ENCODE data around the gene CUEDC2.
"Not testable (repeated sequence)": the region's sequence is repeated elsewhere in the genome, so short reads cannot be mapped to it uniquely, and the experiment has no call there.

CUEDC2 gene

DNA sequence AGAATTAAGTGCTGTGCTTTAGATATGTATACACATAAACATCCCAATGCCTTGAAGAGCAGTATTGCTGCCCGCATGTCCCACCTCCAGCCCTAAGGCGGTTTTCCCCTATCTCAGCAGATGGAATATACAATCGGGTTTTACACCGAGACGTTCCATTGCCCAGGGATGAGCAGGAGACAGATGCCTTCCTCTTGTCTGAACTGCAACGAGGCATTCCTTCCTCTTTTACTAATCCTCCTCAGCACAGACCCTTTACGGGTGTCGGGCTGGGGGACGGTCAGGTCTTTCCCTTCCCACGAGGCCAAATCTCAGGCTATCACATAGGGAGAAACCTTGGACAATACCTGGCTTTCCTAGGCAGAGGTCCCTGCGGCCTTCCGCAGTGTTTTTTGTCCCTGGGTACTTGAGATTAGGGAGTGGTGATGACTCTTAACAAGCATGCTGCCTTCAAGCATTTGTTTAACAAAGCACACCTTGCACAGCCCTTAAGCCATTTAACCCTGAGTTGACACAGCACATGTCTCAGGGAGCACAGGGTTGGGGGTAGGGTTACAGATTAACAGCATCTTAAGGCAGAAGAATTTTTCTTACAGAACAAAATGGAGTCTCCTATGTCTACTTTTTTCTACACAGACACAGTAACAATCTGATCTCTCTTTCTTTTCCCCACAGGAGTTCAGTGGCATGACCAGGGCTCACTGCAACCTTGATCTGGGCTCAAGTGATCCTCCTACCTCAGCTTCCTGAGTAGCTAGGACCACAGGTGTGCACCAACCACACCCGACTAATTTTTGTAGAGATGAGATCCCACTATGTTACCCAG, 22.5 kb upstream of the CUEDC2 start:
- DNase-seq (ENCODE audit: low read depth in 3 of 3), result not testable (repeated sequence)

DNA sequence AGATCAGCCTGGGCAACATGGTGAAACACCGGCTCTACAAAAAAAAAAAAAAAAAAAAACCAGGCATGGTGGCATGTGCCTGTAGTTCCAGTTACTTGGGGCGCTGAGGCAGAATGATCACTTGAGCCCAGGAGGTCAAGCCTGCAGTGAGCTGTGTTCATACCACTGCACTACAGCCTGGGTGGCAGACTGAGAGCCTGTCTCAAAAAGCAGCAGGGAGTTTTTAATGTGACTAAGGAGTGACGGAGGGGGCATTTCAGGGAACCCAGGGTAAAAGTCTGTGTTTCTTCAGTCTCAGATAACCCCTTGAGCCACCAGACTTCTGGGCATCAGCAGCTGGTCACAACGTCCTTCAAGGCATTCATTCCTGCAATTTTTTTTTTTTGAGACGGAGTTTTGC, 21.1 kb upstream of the CUEDC2 start:
- DNase-seq (ENCODE audit: low read depth in 3 of 3), result no peak

DNA sequence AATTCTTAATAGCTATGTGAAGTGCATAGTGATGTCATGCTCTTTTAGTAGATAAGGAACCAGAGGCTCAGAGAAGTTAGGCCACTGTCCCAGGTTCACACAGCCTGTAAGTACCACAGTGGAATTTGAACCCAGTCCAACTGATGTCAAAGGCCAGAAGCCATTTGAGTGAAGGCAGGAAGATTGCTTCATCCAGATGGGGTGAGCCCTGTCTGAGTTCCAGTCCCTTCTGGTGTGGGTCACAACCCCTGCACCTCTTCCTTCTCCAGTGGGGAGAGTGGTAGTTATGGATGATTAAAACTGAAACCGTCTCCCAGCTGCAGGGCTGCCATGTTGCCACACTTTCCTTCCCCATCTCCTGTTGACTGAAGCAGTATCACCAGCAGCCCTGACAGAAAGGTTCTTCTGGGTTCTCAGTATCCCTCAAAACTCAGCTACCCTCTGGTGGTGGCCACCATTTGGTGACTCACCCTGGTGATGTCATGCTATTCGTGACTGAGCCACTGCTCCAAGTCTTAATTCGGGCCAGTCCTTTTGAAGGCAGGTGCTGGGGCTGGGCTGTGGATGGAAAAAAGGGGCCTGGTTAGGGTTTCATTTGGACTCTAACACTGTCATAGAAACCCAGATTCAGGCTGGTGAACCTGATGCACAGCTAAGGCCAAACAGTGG, 20.4 kb upstream of the CUEDC2 start:
- DNase-seq (ENCODE audit: low read depth in 3 of 3), result peak in 1 of 3 experiments; percentile 31

DNA sequence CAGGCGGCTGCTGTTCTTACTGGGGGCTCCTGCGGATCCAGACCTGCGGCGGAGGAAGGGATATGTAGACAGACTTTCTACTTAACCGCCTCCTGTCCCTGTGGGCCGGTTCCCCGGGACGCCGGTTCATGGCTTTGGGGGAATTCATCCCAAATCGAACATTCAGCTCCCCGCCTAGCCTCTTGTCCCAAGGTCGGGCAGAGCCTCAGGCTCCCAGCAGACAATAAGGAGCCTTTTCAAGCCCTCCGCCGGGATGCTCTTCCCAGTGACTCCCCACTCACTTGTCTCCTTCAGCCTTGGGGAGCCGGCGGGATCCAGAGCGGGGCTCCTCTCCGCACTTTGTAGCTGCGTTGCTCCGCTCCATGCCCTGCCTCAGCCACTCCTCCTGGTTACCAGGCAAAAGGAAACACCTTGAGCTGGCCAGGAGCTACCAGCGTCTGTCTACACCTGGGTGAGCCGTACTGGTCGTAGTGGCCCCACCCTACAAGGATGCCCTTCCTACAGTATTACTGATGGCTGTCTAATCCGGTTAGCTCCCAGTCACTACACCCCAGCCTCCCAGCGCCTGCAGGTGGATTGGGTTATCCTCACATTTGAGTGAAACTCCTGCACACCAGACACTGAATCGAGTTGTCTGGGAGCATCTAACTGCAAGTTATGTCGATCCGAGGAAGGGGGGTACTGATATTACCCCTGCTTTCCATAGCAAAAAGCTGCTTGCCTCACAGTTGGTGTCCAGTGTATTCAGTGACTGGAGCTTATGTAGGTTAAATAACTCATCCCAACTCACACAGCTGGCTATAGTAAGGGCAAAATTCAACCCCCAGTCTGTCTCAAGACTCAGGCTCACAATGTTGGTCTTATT, 19.0 kb upstream of the CUEDC2 start, which contains the start of gene C10orf95:
Gene C10orf95, minus strand, starts transcription at position 439 of the 865 bp plus-strand sequence. CDS start 450 bp downstream, outside the sequence.
- DNase-seq (ENCODE audit: low read depth in 3 of 3), result no peak

DNA sequence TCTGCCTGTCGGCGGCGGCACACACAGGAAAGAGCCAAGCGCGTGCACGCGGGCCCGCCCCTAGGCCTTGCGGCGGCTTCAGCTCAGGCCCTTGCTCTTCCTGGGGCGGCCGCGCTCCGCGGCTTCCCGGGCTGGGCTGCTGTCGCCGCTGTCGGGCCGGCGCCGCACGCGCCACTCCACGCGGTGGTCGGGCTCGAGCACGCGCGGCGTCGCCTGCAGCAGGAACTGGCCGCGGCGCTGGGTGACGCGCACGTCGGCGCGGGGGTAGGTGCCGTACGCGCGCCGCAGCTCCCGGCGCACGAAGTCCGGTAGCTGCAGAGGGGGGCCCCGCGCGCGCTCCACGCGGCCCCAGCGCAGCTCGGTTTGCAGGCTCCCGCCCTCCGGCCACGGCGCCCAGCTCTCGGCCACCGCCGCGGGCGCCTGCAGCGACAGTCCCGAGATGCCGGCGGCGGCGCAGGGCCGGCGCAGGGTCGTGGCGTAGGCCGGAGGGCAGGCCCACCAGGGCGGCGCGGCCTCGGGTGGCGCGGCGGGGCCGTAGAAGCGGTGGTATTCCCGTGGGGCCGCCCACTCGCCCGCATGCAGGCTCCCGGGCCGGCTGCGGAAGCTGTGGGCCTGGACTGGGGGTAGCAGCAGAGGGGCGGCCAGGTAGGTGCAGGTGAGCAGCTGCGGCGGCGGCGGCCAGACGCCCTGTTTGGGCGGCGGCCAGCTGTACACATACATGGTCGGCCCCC, 18.2 kb upstream of the CUEDC2 start:
- peak; percentile 61 to 73 (median 71) for DNase-seq (ENCODE audit: low read depth in 3 of 3)

DNA sequence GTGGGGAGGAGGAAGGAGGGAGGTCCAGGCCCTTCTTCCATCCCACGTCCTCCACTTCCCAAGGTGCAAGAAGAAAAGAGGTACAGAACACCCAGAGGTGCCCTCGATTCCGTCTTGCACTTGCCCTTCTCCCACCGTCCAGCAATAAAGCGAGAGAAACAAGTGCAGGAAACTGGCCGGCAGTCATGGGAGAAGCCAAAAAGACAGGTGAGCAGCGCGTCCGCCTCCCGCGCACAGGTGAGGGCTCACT, 17.7 kb upstream of the CUEDC2 start:
- DNase-seq (ENCODE audit: low read depth in 3 of 3), result no peak

DNA sequence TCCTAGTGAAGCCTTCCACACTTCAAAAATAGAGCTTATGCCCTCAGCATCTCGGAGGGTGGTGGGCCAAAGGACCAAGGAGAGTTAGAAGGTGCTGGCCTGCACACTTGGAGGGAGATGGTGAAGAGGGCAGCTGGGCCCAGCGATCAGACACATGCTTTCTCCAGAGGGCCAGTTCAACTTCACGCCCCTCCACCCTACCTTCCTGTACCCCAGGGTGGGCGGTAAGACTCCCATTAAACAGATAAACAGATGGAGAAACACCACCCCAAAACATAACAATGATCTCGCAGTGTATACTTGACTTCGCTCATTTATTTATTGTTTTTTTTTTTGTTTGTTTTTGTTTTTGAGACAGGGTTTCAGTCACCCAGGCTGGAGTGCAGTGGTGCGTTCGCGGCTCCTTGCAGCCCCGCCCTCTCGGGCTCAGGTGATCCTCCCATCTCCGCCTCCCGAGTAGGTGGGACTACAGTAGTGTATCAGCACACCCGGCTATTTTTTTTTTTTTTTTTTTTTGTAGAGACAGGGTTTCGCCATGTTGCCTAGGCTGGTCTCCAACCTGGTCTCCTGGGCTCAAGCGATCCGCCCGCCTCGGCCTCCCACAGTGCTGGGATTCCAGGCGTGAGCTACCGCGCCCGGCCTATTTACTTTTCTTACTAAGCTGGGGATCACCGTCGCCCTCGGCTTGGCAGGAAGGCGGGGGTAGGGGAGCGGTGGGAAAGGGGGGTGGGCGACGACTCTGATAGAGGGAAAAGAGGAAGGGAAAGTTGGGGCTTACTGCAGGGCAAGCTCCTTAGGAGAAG, 17.1 kb upstream of the CUEDC2 start:
- DNase-seq (ENCODE audit: low read depth in 3 of 3), result peak; percentile 60 to 80 (median 78)

DNA sequence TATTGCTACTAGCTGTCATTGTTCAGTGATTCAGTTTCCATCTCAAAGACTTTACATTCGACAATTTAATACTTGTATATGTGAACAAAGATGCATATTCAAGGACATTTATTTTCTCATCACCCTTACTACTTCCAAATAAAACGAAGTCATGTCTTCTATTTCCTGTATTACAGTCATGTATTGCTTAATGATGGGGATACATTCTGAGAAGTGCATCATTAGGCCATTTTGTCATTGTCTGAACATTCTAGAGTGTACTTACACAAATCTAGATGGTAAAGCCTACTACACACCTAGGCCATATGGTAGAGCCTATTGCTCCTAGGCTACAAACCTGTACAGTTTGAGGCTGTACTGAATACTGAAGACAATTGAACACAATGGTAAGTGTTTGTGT, 12.5 kb upstream of the CUEDC2 start:
- DNase-seq (ENCODE audit: low read depth in 3 of 3), result no peak

DNA sequence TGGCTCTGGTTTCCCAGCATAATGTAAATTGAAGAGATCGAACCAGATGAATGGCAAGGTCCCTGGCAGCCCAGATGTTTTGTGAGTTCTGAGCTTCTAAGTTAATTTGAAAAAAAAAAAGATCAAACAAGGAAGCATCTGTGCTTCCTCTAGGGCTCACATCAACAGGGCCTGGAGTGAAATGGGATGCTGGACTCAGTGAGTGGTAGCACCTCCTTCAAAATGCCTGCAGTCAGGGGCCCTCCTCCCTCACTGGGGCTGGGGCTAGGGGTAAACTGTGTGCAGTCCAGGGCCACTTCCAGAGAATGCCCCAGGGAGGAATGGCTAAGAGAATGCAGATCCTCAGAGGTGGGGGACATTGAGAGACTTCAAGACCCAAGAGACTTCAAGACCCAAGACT, 6.0 kb upstream of the CUEDC2 start:
- no peak for DNase-seq (ENCODE audit: low read depth in 3 of 3)

DNA sequence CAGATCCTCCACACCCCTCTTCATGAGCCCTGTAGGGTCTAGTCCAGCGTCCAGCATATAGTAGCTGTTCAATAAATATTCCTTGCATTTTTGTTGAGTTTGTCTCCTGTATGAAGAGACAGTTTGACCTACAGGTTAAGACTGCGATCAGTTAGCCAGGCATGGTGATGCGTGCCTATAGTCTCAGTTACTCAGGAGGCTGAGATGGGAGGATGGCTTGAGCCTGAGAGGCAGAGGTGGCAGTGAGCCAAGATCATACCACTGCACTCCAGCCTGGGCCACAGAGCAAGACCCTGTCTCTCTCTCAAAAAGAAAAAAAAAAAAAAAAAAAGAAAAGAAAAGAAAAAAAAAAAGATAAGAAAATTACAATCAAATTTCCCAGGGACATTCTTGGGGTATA, 5.1 kb upstream of the CUEDC2 start:
- no peak for DNase-seq (ENCODE audit: low read depth in 3 of 3)

DNA sequence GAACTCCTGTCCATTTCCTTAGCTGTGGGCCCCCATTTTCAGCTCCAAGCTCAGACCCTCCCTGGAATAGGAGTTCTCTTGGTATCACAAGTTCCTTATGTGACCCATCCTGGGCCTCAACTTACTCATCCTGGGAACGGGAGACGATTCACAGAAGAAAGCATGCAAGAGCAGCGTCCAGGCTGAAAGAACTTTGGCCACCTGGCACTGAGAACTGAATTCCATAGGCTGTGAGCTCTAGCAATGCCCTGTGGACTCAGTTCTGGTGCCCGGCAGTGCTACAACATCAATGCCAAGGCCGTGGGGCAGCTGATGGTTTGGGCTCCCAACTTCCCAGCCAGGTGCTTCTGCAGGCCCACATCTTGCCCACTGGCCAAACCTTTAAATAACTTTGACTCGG, 3.9 kb upstream of the CUEDC2 start:
- DNase-seq (ENCODE audit: low read depth in 3 of 3), result no peak

DNA sequence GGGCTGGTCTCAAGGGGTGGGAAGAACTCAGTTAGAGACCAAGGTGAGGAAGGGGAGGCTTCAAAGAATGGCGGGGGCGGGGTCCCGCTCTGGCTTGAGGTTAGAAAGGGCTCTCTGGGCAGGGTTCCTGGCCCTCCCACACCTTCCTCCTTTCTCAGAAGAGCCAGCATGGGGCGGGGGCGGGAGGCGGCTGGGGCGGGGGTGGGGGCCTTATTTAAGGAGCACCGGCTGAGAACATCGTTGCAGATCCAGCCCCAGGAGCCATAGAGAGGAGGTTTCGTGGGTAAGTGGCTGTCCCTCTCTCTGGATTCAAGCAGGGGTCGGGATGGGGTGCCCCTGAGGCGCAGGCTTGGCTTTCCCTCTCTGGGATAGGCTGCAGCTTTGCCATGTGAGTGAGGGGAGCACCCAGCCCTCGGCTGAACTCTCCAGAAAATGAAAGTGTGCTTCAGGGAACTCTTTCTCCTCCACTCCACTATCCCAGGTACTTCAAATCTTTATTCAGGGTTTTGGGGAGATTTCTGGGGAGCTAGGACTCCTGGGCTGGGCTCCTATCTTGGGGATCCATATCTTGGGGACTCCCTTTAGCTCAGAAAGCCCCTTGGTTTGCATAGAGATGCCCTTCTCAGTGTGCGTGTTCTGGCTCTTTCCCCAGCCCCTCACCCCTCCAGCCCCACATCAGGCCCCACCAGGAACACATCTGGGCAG, 3.3 kb upstream of the CUEDC2 start:
- DNase-seq (ENCODE audit: low read depth in 3 of 3), result peak in 2 of 3 experiments; percentile 42 to 45

DNA sequence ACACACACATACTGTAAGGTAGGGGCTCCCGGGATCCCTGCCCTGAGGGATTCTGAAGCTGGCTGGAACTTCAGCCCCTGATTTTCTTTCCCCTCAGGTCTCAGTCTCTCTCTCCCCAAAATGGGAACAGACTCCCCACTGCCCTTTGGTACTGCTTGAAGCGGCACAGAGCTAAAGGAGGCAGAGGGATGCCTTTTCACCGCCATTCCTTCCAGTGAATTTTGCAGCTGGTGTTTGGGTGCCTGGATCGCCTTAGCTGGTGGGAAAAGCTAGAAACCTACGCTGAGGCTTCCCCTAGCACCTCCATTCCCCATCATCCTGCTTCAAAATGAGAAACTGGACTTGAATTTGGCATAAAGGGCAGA, 2.7 kb upstream of the CUEDC2 start:
- DNase-seq (ENCODE audit: low read depth in 3 of 3), result no peak

DNA sequence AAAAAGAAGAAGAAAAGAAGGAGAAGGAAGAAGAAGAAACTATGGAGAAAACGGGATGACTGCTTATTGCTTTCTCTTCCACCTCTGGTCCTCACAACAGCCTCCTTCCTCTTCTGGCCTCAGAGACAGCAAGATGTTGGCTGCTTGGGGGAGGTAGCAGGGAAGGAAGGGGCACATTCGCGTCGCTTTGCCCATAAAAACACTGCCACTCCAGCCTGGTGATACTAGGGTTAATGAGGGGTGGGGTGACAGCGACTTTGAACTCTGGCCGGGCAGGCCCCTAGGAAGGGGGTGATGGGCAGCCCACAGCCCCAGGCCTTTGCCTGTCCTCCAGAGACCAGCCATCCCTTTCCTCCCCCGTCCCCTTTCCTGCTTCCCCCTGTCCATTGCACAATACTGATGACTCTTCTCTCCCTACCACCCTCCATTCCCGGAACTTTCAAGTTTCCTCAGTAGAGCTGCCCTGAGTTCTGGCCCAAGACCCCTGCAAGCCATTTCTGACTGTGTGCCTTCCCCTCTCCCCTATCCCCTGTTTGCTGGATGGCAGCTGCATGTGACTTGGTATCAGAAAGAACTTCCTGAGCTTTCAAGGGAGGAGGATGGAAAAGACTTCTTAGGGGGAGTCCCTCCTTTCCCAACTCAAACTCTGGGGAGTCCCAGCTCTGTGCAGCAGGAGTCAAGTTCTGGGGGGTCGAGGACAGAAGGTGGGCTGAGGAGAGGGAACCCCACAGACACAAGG, 2.2 kb upstream of the CUEDC2 start:
- DNase-seq (ENCODE audit: low read depth in 3 of 3), result no peak

DNA sequence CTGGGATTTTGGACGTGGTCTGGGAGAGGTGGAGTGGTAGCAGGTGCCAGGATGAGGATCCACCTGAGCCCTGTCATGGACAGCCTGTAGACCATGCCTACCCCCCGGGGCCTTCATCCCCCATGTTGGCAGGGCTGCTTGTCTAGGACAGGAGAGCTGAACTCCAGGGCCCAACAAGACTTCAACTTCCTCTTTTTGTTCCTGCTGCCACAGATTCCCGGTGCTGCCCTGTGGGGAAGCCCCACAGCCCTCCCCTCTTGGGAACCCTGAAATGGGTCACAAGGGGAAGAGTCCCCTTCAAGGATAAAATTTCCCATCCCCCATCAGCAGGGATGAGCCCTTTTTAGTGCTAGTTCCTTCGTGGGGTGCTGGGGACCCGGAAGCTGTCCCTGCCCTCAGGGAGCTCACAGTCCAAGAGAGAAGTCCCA, 1.3 kb upstream of the CUEDC2 start:
- no peak for DNase-seq (ENCODE audit: low read depth in 3 of 3)

DNA sequence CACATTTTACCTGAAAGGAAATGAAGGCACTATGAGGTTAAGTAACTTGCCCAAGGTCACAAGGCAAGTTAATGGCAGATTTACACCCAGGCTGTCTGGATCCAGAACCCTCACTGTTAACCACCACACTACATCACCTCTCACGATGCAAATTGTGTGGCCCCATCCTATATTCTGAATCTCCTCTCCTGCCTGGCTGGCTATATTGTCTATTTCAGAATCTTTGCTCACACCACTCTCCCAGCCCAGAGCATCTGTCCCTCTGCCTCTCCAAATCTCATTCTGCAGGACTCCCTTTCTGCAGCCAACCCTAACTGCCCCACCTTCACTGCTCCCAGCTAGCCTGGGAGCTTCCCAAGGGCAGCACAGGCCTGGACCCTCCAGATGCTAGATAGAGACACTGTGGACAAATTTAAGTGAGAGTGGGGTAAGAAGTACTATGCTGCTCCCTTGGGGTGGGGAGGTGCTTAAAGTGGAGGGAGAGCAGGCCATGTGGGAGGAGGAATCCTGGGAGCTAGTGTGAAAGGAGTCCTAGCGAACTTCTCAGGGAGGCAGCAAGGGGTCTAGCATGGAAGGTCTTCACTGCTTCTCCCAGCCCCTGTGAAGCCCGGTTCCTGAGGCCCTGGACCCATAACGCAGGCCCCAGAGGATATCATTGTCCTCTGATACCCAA, 786 bp downstream of the CUEDC2 start:
- DNase-seq (ENCODE audit: low read depth in 3 of 3), result no peak

DNA sequence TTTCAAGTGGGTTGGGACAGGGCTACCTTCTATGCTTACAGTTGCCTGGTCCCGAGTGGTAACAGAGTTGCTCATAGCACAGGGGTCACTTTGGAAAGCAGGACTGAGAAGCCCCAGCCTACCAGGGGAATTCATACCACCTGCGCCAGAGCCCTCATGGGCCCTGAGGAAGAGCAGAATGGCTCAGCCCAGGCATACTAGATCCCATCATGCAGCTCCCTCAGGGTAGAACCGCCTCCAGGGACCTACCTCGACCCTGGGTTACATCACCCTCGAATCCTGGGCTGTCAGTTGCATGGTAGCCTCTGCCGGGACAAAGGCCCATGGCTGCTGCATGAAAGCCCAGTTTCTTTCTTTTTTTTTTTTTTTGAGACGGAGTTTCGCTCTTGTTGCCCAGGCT, 2.9 kb downstream of the CUEDC2 start:
- DNase-seq (ENCODE audit: low read depth in 3 of 3), result no peak

DNA sequence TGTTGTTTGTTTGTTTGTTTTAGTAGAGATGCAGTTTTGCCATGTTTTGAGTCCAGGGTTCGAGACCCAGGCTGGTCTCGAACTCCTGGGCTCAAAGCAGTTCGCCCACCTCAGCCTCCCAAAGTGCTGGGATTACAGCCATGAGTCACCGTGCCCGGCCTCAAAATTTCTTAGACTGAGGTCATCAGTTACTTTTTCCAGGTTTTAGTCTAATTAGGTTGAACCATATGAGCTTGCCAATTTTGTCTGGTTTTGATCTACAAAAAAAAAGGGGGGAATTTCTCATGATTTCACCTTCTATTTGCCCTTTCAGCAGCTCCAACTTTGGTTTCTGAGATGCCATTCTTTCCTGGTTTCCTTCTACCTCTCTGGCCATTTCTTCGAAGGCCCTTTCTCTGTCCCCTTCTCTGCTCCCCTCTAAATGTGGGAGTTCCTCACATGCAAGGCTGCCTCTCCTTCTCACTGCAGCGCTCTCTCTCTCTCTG, 5.5 kb downstream of the CUEDC2 start:
- no peak for DNase-seq (ENCODE audit: low read depth in 3 of 3)

DNA sequence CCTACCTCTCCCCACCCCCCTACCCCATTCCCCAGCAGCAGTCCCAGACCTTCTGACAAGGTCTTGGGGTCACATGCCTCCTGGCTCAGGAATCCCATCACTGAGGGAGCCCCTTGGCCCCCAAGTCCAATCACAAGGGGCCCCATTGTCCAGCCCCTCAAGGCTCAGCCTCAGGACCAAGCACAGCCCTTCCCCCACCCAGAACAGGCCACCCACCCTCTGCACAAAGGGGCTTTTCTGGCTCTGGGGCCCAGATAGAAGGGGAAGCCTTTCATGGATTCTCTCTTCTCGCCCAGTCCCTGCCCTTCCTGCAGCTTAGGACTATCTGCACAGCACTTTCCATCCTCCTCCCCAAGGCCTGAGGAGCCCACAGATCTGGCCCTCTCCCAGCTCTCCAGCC, 6.9 kb downstream of the CUEDC2 start:
- DNase-seq (ENCODE audit: low read depth in 3 of 3), result no peak
